ENCODE data around the gene CYP17A1.

DNA sequence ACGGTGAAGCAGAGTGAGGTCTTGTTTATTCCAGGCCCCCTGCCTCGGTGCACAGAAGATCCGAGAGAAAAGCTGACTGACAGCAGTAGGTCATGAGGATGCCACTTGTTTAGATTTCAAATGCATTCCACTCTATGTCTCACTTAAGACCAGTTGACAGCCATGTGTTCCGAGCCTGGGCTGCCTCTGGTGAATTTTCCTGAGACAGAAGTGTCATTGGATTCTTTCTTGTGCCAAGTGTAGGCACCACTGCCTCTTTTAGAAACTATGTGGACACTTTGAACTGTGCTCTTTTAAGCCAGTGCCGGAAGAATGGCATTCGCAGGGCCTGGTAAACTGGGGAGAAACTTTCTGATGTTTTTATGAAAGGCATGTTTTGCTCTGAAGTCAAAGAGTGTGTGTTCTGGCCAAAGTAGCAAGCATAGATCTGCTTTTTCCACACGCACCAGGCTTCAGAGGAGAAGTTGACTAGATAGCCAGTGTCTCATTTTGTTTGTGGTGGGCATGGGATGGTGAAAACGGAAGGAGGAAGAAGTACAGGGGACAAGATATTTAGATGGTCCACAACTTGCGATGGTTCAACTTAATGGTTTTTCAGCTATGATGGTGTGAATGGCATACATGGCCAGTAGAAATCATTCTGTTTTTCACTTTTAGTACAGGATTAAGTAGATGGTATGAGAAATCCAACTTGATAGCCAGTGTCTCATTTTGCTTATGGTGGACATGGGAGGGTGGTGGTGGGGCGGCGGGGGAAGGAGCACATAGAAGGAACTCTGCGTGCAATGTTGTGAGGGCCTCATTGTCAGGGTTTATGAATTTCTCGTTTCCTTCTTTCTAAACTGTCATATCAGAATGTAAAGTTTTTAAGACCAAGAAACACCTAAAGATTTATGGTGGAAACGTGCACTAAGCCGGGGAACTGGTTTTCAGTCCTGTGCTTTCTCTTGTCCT, 41.5 kb downstream of the CYP17A1 start:
- TF ChIP-seq, protein P1, sequence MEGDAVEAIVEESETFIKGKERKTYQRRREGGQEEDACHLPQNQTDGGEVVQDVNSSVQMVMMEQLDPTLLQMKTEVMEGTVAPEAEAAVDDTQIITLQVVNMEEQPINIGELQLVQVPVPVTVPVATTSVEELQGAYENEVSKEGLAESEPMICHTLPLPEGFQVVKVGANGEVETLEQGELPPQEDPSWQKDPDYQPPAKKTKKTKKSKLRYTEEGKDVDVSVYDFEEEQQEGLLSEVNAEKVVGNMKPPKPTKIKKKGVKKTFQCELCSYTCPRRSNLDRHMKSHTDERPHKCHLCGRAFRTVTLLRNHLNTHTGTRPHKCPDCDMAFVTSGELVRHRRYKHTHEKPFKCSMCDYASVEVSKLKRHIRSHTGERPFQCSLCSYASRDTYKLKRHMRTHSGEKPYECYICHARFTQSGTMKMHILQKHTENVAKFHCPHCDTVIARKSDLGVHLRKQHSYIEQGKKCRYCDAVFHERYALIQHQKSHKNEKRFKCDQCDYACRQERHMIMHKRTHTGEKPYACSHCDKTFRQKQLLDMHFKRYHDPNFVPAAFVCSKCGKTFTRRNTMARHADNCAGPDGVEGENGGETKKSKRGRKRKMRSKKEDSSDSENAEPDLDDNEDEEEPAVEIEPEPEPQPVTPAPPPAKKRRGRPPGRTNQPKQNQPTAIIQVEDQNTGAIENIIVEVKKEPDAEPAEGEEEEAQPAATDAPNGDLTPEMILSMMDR (IDR thresholded peaks at IDR 0.05 in 2 of 3, conservative IDR thresholded peaks at IDR 0.05 in 1 of 3; ENCODE audit: control insufficient read depth in 2 of 3, extremely low read depth in 1 of 3, insufficient read depth in 1 of 3, low read depth in 3 of 3, low read length in 3 of 3) = no peak
- no peak for TF ChIP-seq CEBPB (IDR thresholded peaks at IDR 0.05; ENCODE audit: borderline replicate concordance in 1 of 2, low read depth in 2 of 2, low read length in 2 of 2)

All from GM12878 (cell line).